ENCODE measurements around the gene SMIM1. TPM values are rescaled to one million over a fixed set of nuclear protein-coding genes. Genes with fewer than 3 reads are reported as not detected.

Gene SMIM1
- total and polyA plus RNA-seq, 3 experiments from 2014 or later = 0.80 to 1.6 (median 1.1) TPM

DNA sequence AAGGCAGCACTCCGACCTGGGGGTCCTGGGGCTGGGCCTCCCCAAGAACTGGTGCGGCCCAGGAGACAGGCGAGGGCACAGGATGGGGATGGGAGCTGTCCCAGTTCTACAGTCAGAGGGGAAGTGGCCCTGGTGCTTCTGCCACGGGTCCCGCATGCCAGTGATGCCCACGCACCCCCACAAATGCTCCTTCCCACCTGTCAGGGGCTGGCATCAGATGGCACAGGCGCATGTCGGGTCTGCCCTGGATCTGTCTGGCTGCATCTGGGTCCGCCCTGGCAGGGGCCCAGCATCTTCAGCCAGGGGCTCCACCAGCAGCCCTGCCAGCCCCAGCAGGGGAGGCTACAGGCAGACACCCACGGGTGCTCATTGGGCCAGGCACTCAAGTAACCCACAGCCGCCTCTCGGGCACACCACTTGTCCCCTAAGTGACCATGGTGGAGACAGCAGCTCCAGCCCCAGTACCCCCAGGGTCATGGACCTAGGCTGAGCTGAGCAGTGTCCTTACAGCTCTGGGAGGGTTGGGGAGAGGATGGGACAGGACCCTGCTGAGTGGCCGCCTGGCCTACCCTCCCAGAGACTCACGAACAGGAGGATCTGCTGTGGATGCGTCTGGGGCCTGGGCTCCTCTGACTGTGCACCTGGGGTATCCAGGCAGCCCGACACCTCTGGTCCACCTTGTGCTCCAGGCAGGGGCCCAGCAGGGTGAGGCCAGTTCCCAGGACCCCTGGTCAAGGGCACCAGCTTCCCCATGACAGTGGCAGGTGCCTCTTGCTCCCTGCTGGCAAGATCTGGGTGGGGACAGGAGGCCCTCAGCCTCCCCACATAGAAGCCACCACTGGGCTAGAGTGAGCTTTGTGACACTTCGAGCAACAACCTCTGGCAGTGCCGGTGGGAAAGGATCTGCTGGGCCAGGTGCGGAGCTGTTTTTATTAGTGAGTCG is 5.4 kb downstream of the SMIM1 start:
- Histone ChIP-seq H3K4me1 (ENCODE audit: insufficient read depth, low read length) (no peaks in the 10 kb centered on the region), H3K4me3 (ENCODE audit: low read length) (no peak overlapping the region), H3K27me3 (ENCODE audit: insufficient read depth, low read length, poor library complexity, severe bottlenecking) (no peaks in the 10 kb centered on the region), H3K27ac (ENCODE audit: low read depth, low read length) (no peak overlapping the region), H3K36me3 (ENCODE audit: insufficient read depth, low read length) (peaks cover 15% of the 10 kb centered on the region), H3K9me3 (ENCODE audit: low read length) (no peaks in the 10 kb centered on the region)
- CTCF ChIA-PET = no interaction called here
- Mint-ChIP-seq H3K4me1 (peaks cover 0 to 13% (median 5%) of the 10 kb centered on the region in 3 donors), H3K36me3 (peaks cover 7 to 44% (median 10%) of the 10 kb centered on the region in 3 donors), H3K27me3 (no peaks in the 10 kb centered on the region), H3K27ac (no peak overlapping the region), H3K9me3 (no peaks in the 10 kb centered on the region), H3K4me3 (no peak overlapping the region)
- POLR2A ChIA-PET = no interaction called here
- peak in 1 of 5 donors; percentile 43 for DNase-seq

- Mint-ChIP-seq H3K4me1 (peaks cover 0 to 8% (median 3%) of the 10 kb centered on the region in 3 donors), H3K27ac (no peak overlapping the region), H3K4me3 (no peak overlapping the region), H3K9me3 (no peaks in the 10 kb centered on the region), H3K36me3 (peaks cover 7 to 51% (median 10%) of the 10 kb centered on the region in 3 donors), H3K27me3 (no peaks in the 10 kb centered on the region)
- Histone ChIP-seq H3K36me3 (ENCODE audit: insufficient read depth, low read length) (peaks cover 18% of the 10 kb centered on the region), H3K4me1 (ENCODE audit: insufficient read depth, low read length) (no peaks in the 10 kb centered on the region), H3K27ac (ENCODE audit: low read depth, low read length) (no peak overlapping the region), H3K9me3 (ENCODE audit: low read length) (no peaks in the 10 kb centered on the region), H3K27me3 (ENCODE audit: insufficient read depth, low read length, poor library complexity, severe bottlenecking) (no peaks in the 10 kb centered on the region), H3K4me3 (ENCODE audit: low read length) (no peak overlapping the region)
- ChIA-PET POLR2A (no interaction called here), CTCF (no interaction called here)
- no peak for DNase-seq
Observed at GRCh38 chr1:3778590-3779264, 6.2 kb downstream of the SMIM1 start.

DNA sequence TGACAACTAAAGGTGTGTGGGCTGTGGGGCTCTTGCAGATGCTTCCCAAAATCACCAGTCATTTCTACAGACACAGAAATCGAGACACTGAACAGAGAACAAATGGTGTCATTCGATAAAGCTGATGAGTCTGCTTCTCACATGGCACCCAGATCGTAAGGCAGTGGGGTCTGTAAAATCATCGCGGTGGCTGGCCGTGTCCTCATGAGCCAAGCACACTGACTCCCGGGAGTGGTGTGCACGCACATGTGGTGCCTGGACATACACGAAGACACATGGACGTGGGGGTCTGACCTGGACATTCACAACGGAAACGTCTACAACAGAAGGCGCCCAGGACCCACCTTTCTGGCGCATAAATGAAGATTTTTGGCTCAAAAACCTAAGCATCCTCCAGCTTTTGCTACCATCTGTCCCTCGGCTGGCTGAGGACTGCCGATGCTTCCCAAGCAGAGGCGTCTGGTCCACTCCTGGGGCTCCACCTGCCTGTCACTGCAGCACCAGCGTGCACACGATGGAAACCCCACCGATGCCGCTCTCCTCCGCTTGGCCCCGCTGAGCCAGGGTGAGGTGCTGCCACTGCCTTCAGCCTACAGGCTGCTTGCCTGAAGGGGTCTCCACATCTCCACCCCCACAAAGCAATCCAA is 6.8 kb downstream of the SMIM1 start:
- Mint-ChIP-seq H3K4me1 (peaks cover 0 to 8% (median 3%) of the 10 kb centered on the region in 3 donors), H3K27ac (no peak overlapping the region), H3K4me3 (no peak overlapping the region), H3K36me3 (peaks cover 7 to 58% (median 10%) of the 10 kb centered on the region in 3 donors), H3K27me3 (no peaks in the 10 kb centered on the region), H3K9me3 (no peaks in the 10 kb centered on the region)
- H3K9me3 ChIP-seq (ENCODE audit: low read length) = no peaks in the 10 kb centered on the region
- H3K27me3 ChIP-seq (ENCODE audit: insufficient read depth, low read length, poor library complexity, severe bottlenecking) = no peaks in the 10 kb centered on the region
- ChIA-PET CTCF (no interaction called here), POLR2A (no interaction called here)
- H3K27ac ChIP-seq (ENCODE audit: low read depth, low read length) = no peak overlapping the region
- H3K4me1 ChIP-seq (ENCODE audit: insufficient read depth, low read length) = no peaks in the 10 kb centered on the region
- H3K4me3 ChIP-seq (ENCODE audit: low read length) = no peak overlapping the region
- DNase-seq = no peak
- peaks cover 24% of the 10 kb centered on the region for H3K36me3 ChIP-seq (ENCODE audit: insufficient read depth, low read length)

GRCh38 chr1:3779912-3780416 is 7.4 kb downstream of the SMIM1 start:
- H3K9me3 ChIP-seq (ENCODE audit: low read length) = no peaks in the 10 kb centered on the region
- H3K36me3 ChIP-seq (ENCODE audit: insufficient read depth, low read length) = peaks cover 24% of the 10 kb centered on the region
- no peak for DNase-seq
- no peaks in the 10 kb centered on the region for H3K27me3 ChIP-seq (ENCODE audit: insufficient read depth, low read length, poor library complexity, severe bottlenecking)
- H3K4me1 Mint-ChIP-seq = peaks cover 0 to 8% (median 3%) of the 10 kb centered on the region in 3 donors
- no peak overlapping the region for H3K27ac ChIP-seq (ENCODE audit: low read depth, low read length)
- ChIA-PET POLR2A (no interaction called here), CTCF (no interaction called here)
- H3K4me3 Mint-ChIP-seq = no peak overlapping the region
- H3K27me3 Mint-ChIP-seq = no peaks in the 10 kb centered on the region
- H3K27ac Mint-ChIP-seq = peak overlapping the region in 1 of 8 donors; percentile 39
- no peaks in the 10 kb centered on the region for H3K9me3 Mint-ChIP-seq
- no peak overlapping the region for H3K4me3 ChIP-seq (ENCODE audit: low read length)
- no peaks in the 10 kb centered on the region for H3K4me1 ChIP-seq (ENCODE audit: insufficient read depth, low read length)
- H3K36me3 Mint-ChIP-seq = peaks cover 7 to 63% (median 10%) of the 10 kb centered on the region in 3 donors

GRCh38 chr1:3780901-3781300 is 8.4 kb downstream of the SMIM1 start:
- Histone ChIP-seq H3K4me1 (ENCODE audit: insufficient read depth, low read length) (no peaks in the 10 kb centered on the region), H3K4me3 (ENCODE audit: low read length) (no peak overlapping the region), H3K36me3 (ENCODE audit: insufficient read depth, low read length) (peaks cover 32% of the 10 kb centered on the region), H3K9me3 (ENCODE audit: low read length) (no peaks in the 10 kb centered on the region), H3K27ac (ENCODE audit: low read depth, low read length) (no peak overlapping the region), H3K27me3 (ENCODE audit: insufficient read depth, low read length, poor library complexity, severe bottlenecking) (no peaks in the 10 kb centered on the region)
- Mint-ChIP-seq H3K4me3 (no peak overlapping the region), H3K9me3 (no peaks in the 10 kb centered on the region), H3K36me3 (peaks cover 7 to 73% (median 13%) of the 10 kb centered on the region in 3 donors), H3K4me1 (peaks cover 0 to 1% (median under 1%) of the 10 kb centered on the region in 3 donors), H3K27me3 (no peaks in the 10 kb centered on the region), H3K27ac (no peak overlapping the region)
- ChIA-PET CTCF (no interaction called here), POLR2A (no interaction called here)
- no peak for DNase-seq

- Histone ChIP-seq H3K27ac (ENCODE audit: low read depth, low read length) (no peak overlapping the region), H3K27me3 (ENCODE audit: insufficient read depth, low read length, poor library complexity, severe bottlenecking) (no peaks in the 10 kb centered on the region), H3K9me3 (ENCODE audit: low read length) (no peaks in the 10 kb centered on the region), H3K4me3 (ENCODE audit: low read length) (no peak overlapping the region), H3K4me1 (ENCODE audit: insufficient read depth, low read length) (peaks cover 13% of the 10 kb centered on the region), H3K36me3 (ENCODE audit: insufficient read depth, low read length) (peaks cover 44% of the 10 kb centered on the region)
- H3K4me3 Mint-ChIP-seq = no peak overlapping the region
- no peak for DNase-seq
- ChIA-PET POLR2A (no interaction called here), CTCF (interaction anchor here (1.2 to 1.7 kb wide), 2 partner anchors 8 to 18 kb away, joined by 3 read pairs; no protein-coding TSS in a partner anchor)
- no peaks in the 10 kb centered on the region for H3K9me3 Mint-ChIP-seq
- H3K4me1 Mint-ChIP-seq = peaks cover 6 to 19% (median 16%) of the 10 kb centered on the region in 3 donors
- H3K27me3 Mint-ChIP-seq = no peaks in the 10 kb centered on the region
- H3K36me3 Mint-ChIP-seq = peaks cover 7 to 91% (median 16%) of the 10 kb centered on the region in 3 donors
- peak overlapping the region in 2 of 8 donors; percentile 58 to 61 for H3K27ac Mint-ChIP-seq
Observed at GRCh38 chr1:3783651-3784474, 11.3 kb downstream of the SMIM1 start.

DNA sequence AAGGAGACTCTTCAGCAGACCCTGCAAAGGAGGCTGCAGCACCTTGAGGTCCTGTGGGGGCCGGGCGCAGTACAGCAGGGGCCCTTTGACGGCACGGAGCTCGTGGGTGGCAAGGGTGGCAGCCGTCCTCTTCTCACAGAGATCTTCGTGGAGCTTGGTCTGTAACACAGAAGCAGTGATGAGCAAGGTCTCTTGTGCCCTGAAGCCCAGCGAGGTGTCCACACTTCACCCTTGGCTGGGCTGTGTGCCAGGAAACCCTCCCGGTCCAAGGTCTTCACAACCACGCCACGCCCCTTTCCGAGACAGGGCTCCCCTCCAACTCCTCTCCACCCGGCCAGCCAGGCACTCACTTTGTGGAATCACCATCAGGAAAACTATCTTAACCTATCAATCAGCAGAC is 12.5 kb downstream of the SMIM1 start:
- Histone ChIP-seq H3K27ac (ENCODE audit: low read depth, low read length) (no peak overlapping the region), H3K4me3 (ENCODE audit: low read length) (no peak overlapping the region), H3K36me3 (ENCODE audit: insufficient read depth, low read length) (peaks cover 44% of the 10 kb centered on the region), H3K9me3 (ENCODE audit: low read length) (no peaks in the 10 kb centered on the region), H3K4me1 (ENCODE audit: insufficient read depth, low read length) (peaks cover 13% of the 10 kb centered on the region), H3K27me3 (ENCODE audit: insufficient read depth, low read length, poor library complexity, severe bottlenecking) (no peaks in the 10 kb centered on the region)
- POLR2A ChIA-PET = interaction anchor here (0.7 kb wide), 1 partner anchor 9 kb away, joined by 3 read pairs; no protein-coding TSS in a partner anchor
- CTCF ChIA-PET = interaction anchor here (1.2 to 1.7 kb wide), 3 partner anchors 9 to 16 kb away, joined by 3 read pairs; no protein-coding TSS in a partner anchor
- Mint-ChIP-seq H3K9me3 (no peaks in the 10 kb centered on the region), H3K4me1 (peaks cover 6 to 26% (median 16%) of the 10 kb centered on the region in 3 donors), H3K27me3 (no peaks in the 10 kb centered on the region), H3K4me3 (no peak overlapping the region), H3K27ac (peak overlapping the region in 2 of 8 donors; percentile 35 to 77), H3K36me3 (peaks cover 4 to 85% (median 12%) of the 10 kb centered on the region in 3 donors)
- peak in 1 of 5 donors; percentile 24 for DNase-seq
